GM18502 (cell line): ENCODE results near the gene XPO4.
"Not testable (repeated sequence)": the region's sequence is repeated elsewhere in the genome, so short reads cannot be mapped to it uniquely, and the experiment has no call there.

ENCODE experiments used
- ATAC-seq: cut with Tn5 transposase; IDR thresholded peaks from one replicate; pipeline ENCODE4 v1.9.1; 2021; ENCODE audit warnings: mild to moderate bottlenecking; ENCODE audit not compliant: unreplicated experiment, poor library complexity

XPO4 gene

GRCh38 chr13:20891768-20892167, 10.8 kb downstream of the XPO4 start:
- no peak for ATAC-seq

GRCh38 chr13:20891034-20891433, 11.5 kb downstream of the XPO4 start:
- no peak for ATAC-seq

- ATAC-seq = not testable (repeated sequence)
Measured at GRCh38 chr13:20890540-20890939, 12.0 kb downstream of the XPO4 start.

DNA sequence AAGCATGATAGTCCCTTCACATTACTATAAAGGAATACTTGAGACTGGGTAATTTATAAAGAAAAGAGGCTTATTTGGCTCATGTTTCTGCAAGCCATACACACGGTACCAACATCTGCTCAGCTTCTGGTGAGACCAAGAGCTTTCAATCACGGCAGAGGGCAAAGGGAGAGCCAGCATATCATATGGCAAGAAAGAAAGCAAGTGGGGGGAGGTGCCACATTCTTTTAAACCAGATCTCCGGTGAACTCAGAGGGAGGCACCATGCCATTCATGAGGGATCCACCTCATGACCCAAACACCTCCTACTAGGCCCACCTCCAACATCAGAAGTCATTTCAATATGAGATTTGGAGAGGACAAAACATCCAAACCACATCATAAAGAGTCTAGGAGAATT, 20.3 kb downstream of the XPO4 start:
- no peak for ATAC-seq

GRCh38 chr13:20877902-20878301, 24.6 kb downstream of the XPO4 start:
- ATAC-seq = no peak

GRCh38 chr13:20876802-20877201, 25.7 kb downstream of the XPO4 start:
- ATAC-seq = not testable (repeated sequence)

DNA sequence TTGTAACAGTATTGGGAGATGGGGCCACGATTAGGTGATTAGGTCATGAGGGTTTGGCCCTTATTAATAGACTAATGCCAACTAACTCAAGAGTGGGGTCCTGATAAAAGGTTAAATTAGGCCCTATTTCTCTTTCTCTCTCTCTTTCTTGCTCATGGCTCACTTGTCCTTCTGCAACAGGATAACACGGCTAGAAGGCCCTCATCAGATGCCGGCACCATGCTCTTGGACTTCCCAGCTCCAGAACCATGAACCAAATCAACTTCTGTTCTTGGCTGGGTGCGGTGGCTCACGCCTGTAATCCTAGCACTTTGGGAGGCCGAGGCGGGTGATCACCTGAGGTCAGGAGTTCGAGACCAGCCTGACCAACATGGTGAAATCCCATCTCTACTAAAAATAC, 28.1 kb downstream of the XPO4 start:
- ATAC-seq = not testable (repeated sequence)

DNA sequence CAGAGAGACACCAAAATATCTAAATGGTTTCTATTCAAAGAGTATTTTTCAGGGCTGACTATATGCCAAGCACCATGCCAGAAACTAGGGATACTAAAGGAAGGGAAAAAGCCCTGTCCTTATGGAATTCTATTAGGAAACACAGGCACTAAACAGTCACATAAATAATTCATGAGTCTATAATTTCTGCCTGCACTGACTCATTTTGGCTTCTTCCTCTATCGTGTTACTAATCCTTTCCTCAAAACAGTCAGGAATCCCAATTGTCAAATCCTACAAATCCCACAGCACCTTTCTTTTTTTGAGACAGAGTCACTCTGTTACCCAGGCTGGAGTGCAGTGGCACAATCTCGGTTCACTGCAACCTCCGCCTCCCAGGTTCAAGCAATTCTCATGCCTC, 29.2 kb downstream of the XPO4 start:
- ATAC-seq = no peak

- no peak for ATAC-seq
Measured at GRCh38 chr13:20870829-20871228, 31.7 kb downstream of the XPO4 start.

DNA sequence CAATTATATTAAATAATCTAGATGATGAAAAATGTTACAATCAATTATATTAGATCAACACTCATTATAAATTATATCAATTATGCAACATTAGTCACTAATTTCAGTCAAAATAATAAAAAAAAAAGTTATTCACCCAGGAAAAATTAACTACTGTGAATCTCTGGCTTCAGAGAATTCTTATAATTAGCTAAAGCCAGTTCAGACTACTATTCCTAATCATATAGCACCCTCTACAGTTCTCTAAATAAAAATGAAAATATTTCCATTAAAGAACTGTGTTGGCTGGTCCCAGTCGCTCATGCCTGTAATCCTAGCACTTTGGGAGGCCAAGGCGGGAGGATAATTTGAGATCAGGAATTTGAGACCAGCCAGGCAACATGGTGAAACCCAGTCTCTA, 33.0 kb downstream of the XPO4 start:
- no peak for ATAC-seq

DNA sequence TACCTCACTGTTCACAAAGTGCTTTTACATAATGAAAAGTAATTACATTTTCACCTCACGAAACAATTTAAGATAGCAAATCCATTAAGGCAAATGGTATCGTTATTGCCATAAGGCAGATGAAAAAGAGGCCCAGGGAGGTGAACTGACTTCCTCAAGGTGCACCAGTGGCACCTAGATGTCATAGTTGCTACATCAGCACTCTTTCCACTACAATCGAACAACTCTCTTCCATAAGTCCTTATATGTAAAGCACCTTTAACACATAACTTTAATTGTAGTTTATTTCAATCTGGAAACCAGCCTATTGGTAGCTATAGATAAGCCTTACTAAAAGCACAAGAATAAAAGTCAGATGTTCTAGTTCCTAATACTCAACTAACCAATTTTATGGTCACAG, 35.1 kb downstream of the XPO4 start:
- no peak for ATAC-seq

DNA sequence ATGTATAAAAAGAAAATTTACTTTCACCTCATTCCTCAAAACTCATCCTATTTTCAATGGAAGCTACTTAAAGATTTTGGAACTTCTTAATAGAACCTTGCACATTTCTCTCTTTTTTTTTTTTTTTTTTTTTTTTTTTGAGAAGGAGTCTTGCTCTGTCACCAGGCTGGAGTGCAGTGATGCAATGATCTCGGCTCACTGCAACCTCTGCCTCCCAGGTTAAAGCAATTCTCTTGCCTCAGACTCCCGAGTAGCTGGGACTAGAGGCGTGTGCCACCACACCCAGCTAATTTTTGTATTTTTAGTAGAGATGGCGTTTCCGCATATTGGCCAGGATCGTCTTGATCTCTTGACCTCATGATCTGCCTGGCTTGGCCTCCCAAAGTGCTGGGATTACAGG, 40.9 kb downstream of the XPO4 start:
- ATAC-seq = not testable (repeated sequence)

GRCh38 chr13:20860844-20861243, 41.7 kb downstream of the XPO4 start:
- no peak for ATAC-seq

- no peak for ATAC-seq
Measured at GRCh38 chr13:20856650-20857049, 45.9 kb downstream of the XPO4 start.

- no peak for ATAC-seq
Measured at GRCh38 chr13:20851844-20852402, 50.6 kb downstream of the XPO4 start.

DNA sequence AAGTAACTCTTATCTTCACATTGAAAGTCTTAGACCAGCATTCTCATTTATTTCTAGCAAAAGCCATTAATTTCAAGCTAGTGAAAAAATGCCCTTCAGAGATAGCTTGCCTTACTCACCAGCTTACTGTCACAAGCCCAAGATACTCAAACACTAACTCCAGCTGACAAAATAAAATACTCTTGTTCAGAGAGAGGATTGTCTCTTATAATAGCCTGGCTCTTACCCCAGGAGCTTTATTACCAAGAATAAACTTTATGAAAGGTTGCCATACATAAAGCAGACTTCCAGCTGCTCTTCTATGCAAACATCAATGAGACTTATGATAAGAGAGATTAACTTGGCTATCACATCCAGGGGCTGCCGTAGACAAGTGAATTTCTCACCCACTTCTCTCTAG, 53.6 kb downstream of the XPO4 start:
- no peak for ATAC-seq

DNA sequence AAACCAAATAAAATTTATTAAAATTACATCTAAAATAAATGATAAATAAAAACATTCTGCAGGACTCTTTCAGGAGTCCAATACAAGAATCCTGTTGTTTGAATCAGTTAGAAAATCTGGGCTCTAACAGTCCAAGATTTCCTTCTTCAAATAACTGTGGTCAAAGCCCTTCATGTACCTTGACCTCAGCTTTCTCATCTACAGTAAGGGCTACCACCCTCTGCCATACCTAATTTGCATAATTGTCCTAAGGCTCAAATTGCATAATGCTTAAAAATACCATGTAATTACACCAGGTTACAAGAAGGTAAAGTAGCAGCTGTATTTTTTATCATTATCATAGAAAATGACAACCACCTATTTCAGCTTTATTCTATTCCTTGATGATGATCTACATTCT, 54.3 kb downstream of the XPO4 start:
- no peak for ATAC-seq

- ATAC-seq = no peak
Measured at GRCh38 chr13:20847296-20847695, 55.2 kb downstream of the XPO4 start.

DNA sequence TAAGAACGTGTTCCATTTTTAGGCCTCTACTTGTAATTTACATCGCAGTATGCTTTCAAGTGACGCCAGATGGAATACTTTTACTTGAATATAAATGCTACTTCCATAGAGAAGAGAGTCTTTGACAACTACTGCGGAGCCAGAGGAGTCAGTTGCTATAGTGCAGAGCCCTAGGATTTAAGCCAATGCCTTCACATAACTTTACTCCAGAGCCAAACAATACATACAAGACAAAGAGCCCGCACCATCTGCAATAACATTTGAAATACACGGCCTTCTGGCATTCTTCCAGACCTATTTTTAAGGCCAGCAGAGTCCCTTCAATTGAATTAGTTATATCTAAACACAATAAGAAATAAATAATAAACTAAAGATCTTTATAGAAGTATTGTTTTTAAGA, 59.4 kb downstream of the XPO4 start:
- no peak for ATAC-seq

DNA sequence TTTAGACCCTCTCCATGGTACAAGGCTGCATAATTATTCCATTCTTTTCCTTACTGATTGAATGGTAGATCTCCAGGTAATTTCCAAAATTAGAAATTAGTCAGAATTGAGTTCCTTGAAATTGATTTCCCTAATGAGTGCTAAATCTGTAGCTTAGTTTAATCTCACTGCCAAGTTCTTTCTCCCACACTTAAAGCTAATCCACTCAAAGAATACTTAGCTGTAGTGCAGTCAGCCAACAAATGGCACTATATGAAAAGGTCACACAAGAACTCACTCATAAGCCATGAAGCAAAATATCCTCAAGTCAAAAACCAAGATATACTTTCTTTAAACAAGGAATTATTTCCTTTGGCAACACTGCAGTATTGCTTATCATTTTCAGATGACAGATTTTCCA, 62.0 kb downstream of the XPO4 start:
- ATAC-seq = no peak

DNA sequence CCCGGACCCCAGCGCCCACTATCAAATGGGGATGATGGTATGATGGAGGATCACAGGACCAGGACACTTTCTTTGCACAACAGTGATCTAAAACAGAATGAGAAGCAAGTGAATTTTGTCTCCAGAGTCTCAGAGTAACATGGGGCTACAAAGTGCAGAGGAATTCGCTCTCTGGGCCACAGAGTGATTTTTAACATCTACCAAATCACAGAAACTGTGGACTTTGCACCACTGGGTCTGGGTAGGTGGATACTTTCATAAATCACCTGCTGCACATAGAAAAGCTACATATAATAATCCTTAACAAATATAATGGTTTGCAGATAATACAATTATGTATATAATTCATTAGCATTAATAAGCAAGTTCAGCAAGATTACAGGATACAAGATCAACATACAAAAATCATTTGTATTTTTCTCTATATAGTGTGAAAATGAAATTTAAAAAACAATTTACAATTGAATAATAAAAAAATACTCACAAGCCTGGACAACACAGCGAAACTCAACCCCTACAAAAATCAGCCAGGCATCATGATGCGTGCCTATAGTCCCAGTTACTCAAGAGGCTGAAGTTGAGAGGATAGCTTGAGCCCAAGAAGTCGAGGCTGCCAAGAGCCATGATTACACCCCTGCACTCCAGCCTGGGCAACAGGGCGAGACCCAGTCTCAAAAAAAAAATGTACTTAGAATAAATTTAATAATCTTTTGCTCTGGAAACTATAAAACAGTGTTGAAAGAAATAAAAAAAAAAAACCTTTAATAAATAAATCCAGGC, 68.5 kb downstream of the XPO4 start:
- no peak for ATAC-seq

DNA sequence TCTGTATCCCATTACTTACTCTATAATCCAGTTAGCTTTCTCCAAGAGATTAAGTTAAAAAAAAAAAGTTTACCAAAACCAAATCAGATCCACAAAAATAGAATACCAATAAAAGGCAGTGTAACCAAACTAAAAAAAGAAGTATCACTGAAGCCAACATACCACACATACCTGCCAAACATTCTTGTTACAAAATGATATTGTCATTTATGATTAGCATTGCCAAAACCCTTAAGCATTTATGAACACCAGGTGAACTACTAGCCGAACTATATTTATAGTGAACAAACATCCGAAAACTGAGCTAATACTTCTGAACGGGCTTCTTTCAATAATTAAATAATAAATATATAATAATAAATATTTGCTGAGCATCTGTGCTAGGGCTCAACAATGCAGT, 69.7 kb downstream of the XPO4 start:
- no peak for ATAC-seq
